ENCODE results near the gene PTPRM. TPM values are rescaled to one million over a fixed set of nuclear protein-coding genes. Genes with fewer than 3 reads are reported as not detected.

Gene PTPRM
- total and polyA plus RNA-seq, 4 donors: 9.2 to 23.0 (median 12.7) TPM

- no peak overlapping the region for H3K9ac ChIP-seq (ENCODE audit: low read depth in 1 of 2, low read length in 2 of 2)
- H3K27ac ChIP-seq (ENCODE audit: low read depth in 1 of 2, low read length in 2 of 2): no peak overlapping the region
- WGBS: 87% methylated on average over 2 of the region's 2 CpGs
- peaks cover 0 to 5% (median 0%) of the 10 kb centered on the region in 4 donors for H3K4me1 ChIP-seq (ENCODE audit: control insufficient read depth in 4 of 4, insufficient read depth in 4 of 4, low read length in 3 of 4)
- no peak for TF ChIP-seq RXRA (IDR thresholded peaks at IDR 0.05)
- TF ChIP-seq JUND (IDR thresholded peaks at IDR 0.05): no peak
- no peak for TF ChIP-seq ZBTB33 (IDR thresholded peaks at IDR 0.05)
- no peak for TF ChIP-seq HNF4G (IDR thresholded peaks at IDR 0.05)
- TF ChIP-seq FOXA2 (IDR thresholded peaks at IDR 0.05): no peak
- TF ChIP-seq FOXA1 (IDR thresholded peaks at IDR 0.05): no peak
- no peak for TF ChIP-seq REST (IDR thresholded peaks at IDR 0.05)
- TF ChIP-seq ATF3 (IDR thresholded peaks at IDR 0.05): no peak
- no peak for TF ChIP-seq EGR1 (IDR thresholded peaks at IDR 0.05; ENCODE audit: low read depth in 2 of 2)
- no peak for TF ChIP-seq MAX (IDR thresholded peaks at IDR 0.05)
- TF ChIP-seq TAF1 (conservative IDR thresholded peaks at IDR 0.05): no peak
- DNase-seq (ENCODE audit: low spot score): no peak
- H3K27me3 ChIP-seq (ENCODE audit: control insufficient read depth in 4 of 4, insufficient read depth in 4 of 4, low read length in 3 of 4): no peaks in the 10 kb centered on the region
- no peaks in the 10 kb centered on the region for H3K9me3 ChIP-seq (ENCODE audit: control insufficient read depth in 4 of 4, low read length in 3 of 4)
- H3K4me3 ChIP-seq (ENCODE audit: low read depth in 1 of 3, low read length in 3 of 3): no peak overlapping the region
- no peaks in the 10 kb centered on the region for H3K36me3 ChIP-seq (ENCODE audit: control insufficient read depth in 4 of 4, insufficient read depth in 3 of 4, low read depth in 1 of 4, low read length in 3 of 4)
These were observed 797.3 kb downstream of the PTPRM start for GRCh38 chr18:8364385-8364784.

- no peaks in the 10 kb centered on the region for H3K27me3 ChIP-seq (ENCODE audit: control insufficient read depth in 4 of 4, insufficient read depth in 4 of 4, low read length in 3 of 4)
- TF ChIP-seq NR2F2 (IDR thresholded peaks at IDR 0.05) (no peak), EGR1 (IDR thresholded peaks at IDR 0.05; ENCODE audit: low read depth in 2 of 2) (no peak), FOXA2 (IDR thresholded peaks at IDR 0.05) (no peak), ZBTB33 (IDR thresholded peaks at IDR 0.05) (no peak), TAF1 (conservative IDR thresholded peaks at IDR 0.05) (no peak), RAD21 (IDR thresholded peaks at IDR 0.05) (no peak), MAX (IDR thresholded peaks at IDR 0.05) (no peak), YY1 (IDR thresholded peaks at IDR 0.05) (no peak), FOXA1 (IDR thresholded peaks at IDR 0.05) (no peak), CTCF (IDR thresholded peaks at IDR 0.05; ENCODE audit: low read depth, low read length, missing input control) (no peak), HNF4G (IDR thresholded peaks at IDR 0.05) (no peak), RXRA (IDR thresholded peaks at IDR 0.05) (no peak), SP1 (IDR thresholded peaks at IDR 0.05) (no peak), GABPA (IDR thresholded peaks at IDR 0.05 in 1 of 2, conservative IDR thresholded peaks at IDR 0.05 in 1 of 2) (no peak), HNF4A (conservative IDR thresholded peaks at IDR 0.05) (no peak)
- WGBS: 93% methylated on average over 5 of the region's 5 CpGs
- H3K9ac ChIP-seq (ENCODE audit: low read depth in 1 of 2, low read length in 2 of 2): no peak overlapping the region
- no peaks in the 10 kb centered on the region for H3K9me3 ChIP-seq (ENCODE audit: control insufficient read depth in 4 of 4, low read length in 3 of 4)
- no peak for DNase-seq (ENCODE audit: low spot score)
- no peak overlapping the region for H3K27ac ChIP-seq (ENCODE audit: low read depth in 1 of 2, low read length in 2 of 2)
- no peak overlapping the region for H3K4me3 ChIP-seq (ENCODE audit: low read depth in 1 of 3, low read length in 3 of 3)
- peaks cover 0 to 5% (median 0%) of the 10 kb centered on the region in 4 donors for H3K4me1 ChIP-seq (ENCODE audit: control insufficient read depth in 4 of 4, insufficient read depth in 4 of 4, low read length in 3 of 4)
- no peaks in the 10 kb centered on the region for H3K36me3 ChIP-seq (ENCODE audit: control insufficient read depth in 4 of 4, insufficient read depth in 3 of 4, low read depth in 1 of 4, low read length in 3 of 4)
These were observed 797.9 kb downstream of the PTPRM start for GRCh38 chr18:8365006-8365405.
